PFSK-1 (cell line): ENCODE results near the gene SMIM45.

Source experiments
- POLR2AphosphoS5 ChIP-seq: IDR thresholded peaks from 2 replicates; pipeline ENCODE4 v1.6.1; 2012; ENCODE audit warnings: low read depth, mild to moderate bottlenecking, control low read depth, low read length, moderate library complexity
- TAF1 ChIP-seq: IDR thresholded peaks from 2 replicates; pipeline ENCODE4 v1.6.1; 2012; ENCODE audit warnings: low read length, control low read depth, borderline replicate concordance; ENCODE audit not compliant: insufficient read depth

GRCh38 chr22:41966607-41967240 lies 14.8 kb downstream of the SMIM45 start:
- no peak for TF ChIP-seq POLR2AphosphoS5
- no peak for TF ChIP-seq TAF1
